HCT116 (cell line): Measurements from ENCODE around the gene MAN2B2. TPM values are rescaled to one million over a fixed set of nuclear protein-coding genes. Genes with fewer than 3 reads are reported as not detected.

Source experiments
- ATAC-seq: fragments of 200-7000 bp; cut with Tn5 transposase; 2 replicates; pipeline ENCODE4 v1.9.1; 2020; ENCODE audit warnings: mild to moderate bottlenecking, moderate library complexity
- BruUV-seq: library from RNA; stranded (reverse); fragments of 400-500 nt; replicated peaks from 2 replicates; lab custom pipeline; 2021; lab: Mats Ljungman, UMichigan
- CTCF ChIA-PET: fragments of 300-600 bp; sonication (Branson Sonifier 250); formaldehyde crosslinking; loops from one replicate; lab custom pipeline; 2021; ENCODE audit warnings: antibody characterized with exemption; lab: Charles Lee
- POLR2A ChIA-PET: fragments of 300-600, 350-600 bp; sonication (Branson Sonifier 250); formaldehyde crosslinking; loops from one replicate; lab custom pipeline; 2021; ENCODE audit warnings: antibody characterized with exemption; lab: Charles Lee
- RAD21 ChIA-PET, 2 experiments: fragments of 300-600 bp; sonication (Branson Sonifier 250); formaldehyde crosslinking; loops; one replicate each; lab custom pipeline; 2023; ENCODE audit warnings: low total read pairs in 2 of 2; ENCODE audit not compliant: uncharacterized antibody in 2 of 2, unreplicated experiment in 2 of 2, low non-redundant PET in 1 of 2; lab: Charles Lee
- DNase-seq: peaks from one replicate; pipeline ENCODE4 v3.0.0-alpha.2; 2010; ENCODE audit warnings: low read depth, low spot score
- H2AFZ ChIP-seq: fragments of 200-600 bp; shearing (Covaris generic), sonication (generic); 2 replicates; pipeline ENCODE4 v1.6.1; 2017; ENCODE audit warnings: low read depth, mixed run types, mixed read lengths, antibody characterized with exemption, low read length; ENCODE audit not compliant: poor library complexity, severe bottlenecking
- H3K27ac ChIP-seq: 2 replicates; pipeline ENCODE4 v1.5.1; 2012; ENCODE audit warnings: low read depth, low read length
- H3K27me3 ChIP-seq: fragments of 200-600 bp; sonication (generic); 2 replicates; pipeline ENCODE4 v1.6.1; 2016; ENCODE audit warnings: mixed run types, low read length, mixed read lengths; ENCODE audit not compliant: insufficient read depth
- H3K36me3 ChIP-seq, 2 experiments: fragments of 200-500 bp in 1 of 2; fragments of 200-600 bp in 1 of 2; sonication (Bioruptor generic) in 1 of 2; sonication (generic) in 1 of 2; 2 replicates each; pipeline versions ENCODE4 v1.5.1 to v1.6.1; 2014 to 2016; ENCODE audit warnings: low read length in 2 of 2, inconsistent platforms in 1 of 2, mixed read lengths in 1 of 2, mixed run types in 1 of 2; ENCODE audit not compliant: insufficient read depth in 2 of 2, control insufficient read depth in 1 of 2
- H3K4me1 ChIP-seq, 2 experiments: fragments of 200-600 bp in 1 of 2; sonication (generic) in 1 of 2; 2 replicates each; pipeline versions ENCODE4 v1.5.1 to v1.6.1; 2012 to 2017; ENCODE audit warnings: low read length in 2 of 2, inconsistent platforms in 1 of 2, mild to moderate bottlenecking in 1 of 2, mixed read lengths in 1 of 2, mixed run types in 1 of 2, moderate library complexity in 1 of 2; ENCODE audit not compliant: insufficient read depth in 2 of 2, control insufficient read depth in 1 of 2
- H3K4me2 ChIP-seq: fragments of 200-600 bp; sonication (generic); 2 replicates; pipeline ENCODE4 v1.6.1; 2017; ENCODE audit warnings: mixed run types, low read length, mixed read lengths
- H3K4me3 ChIP-seq, 2 experiments: fragments of 200-600 bp in 1 of 2; sonication (generic) in 1 of 2; replicated peaks in 1 of 2; 2 replicates each; pipeline ENCODE4 v1.5.1; 2011 to 2016; ENCODE audit warnings: low read length in 2 of 2, control low read depth in 1 of 2, low read depth in 1 of 2, mild to moderate bottlenecking in 1 of 2, mixed read lengths in 1 of 2, mixed run types in 1 of 2
- H3K79me2 ChIP-seq: fragments of 200-600 bp; sonication (generic); 2 replicates; pipeline ENCODE4 v1.6.1; 2017; ENCODE audit warnings: mild to moderate bottlenecking, mixed run types, low read length, moderate library complexity, mixed read lengths; ENCODE audit not compliant: insufficient read depth
- H3K9ac ChIP-seq: fragments of 200-600 bp; sonication (generic); 2 replicates; pipeline ENCODE4 v1.6.1; 2016; ENCODE audit warnings: low read length, mixed read lengths
- H3K9me2 ChIP-seq: fragments of 200-600 bp; sonication (generic), shearing (Covaris generic); 2 replicates; pipeline ENCODE4 v1.6.1; 2017; ENCODE audit warnings: mixed run types, mild to moderate bottlenecking, moderate library complexity; ENCODE audit not compliant: insufficient read depth
- H3K9me3 ChIP-seq, 2 experiments: fragments of 200-500 bp in 1 of 2; fragments of 200-600 bp in 1 of 2; sonication (Bioruptor generic) in 1 of 2; sonication (generic) in 1 of 2; 2 replicates each; pipeline ENCODE4 v1.6.1; 2014 to 2017; ENCODE audit warnings: low read length in 2 of 2, mixed read lengths in 2 of 2, inconsistent platforms in 1 of 2, low read depth in 1 of 2, mild to moderate bottlenecking in 1 of 2, mixed run types in 1 of 2, moderate library complexity in 1 of 2; ENCODE audit not compliant: control insufficient read depth in 1 of 2, insufficient read depth in 1 of 2
- H4K20me1 ChIP-seq: fragments of 200-600 bp; sonication (generic), shearing (Covaris generic); 2 replicates; pipeline ENCODE4 v1.6.1; 2017; ENCODE audit warnings: mixed run types, mild to moderate bottlenecking, moderate library complexity; ENCODE audit not compliant: insufficient read depth
- TCF7L2 ChIP-seq: IDR thresholded peaks from 2 replicates; pipeline ENCODE4 v1.7.0; 2011; ENCODE audit warnings: borderline replicate concordance, inconsistent platforms; ENCODE audit not compliant: insufficient read depth, insufficient read length; ENCODE audit errors: extremely low read depth
- ZFX ChIP-seq: fragments of 450-650 bp; IDR thresholded peaks from 2 replicates; pipeline ENCODE4 v1.6.1; 2017
- intact Hi-C: fragments of 100-400 bp; cut with micrococcal nuclease; formaldehyde crosslinking; loops from 2 replicates; pipeline ENCODE4 v1.10.0; 2022
- total RNA-seq: library from RNA; stranded (reverse); gene quantifications from one replicate; pipeline ENCODE4 v1.2.1, GENCODE V29; 2021; ENCODE audit not compliant: unreplicated experiment
- TF ChIP-seq, protein P1 (sequence below): IDR thresholded peaks from 2 replicates; pipeline ENCODE4 v1.6.1; 2012
- TF ChIP-seq, protein P2 (sequence below): IDR thresholded peaks from 2 replicates; pipeline ENCODE4 v1.6.1; 2012

MAN2B2 gene
- total RNA-seq, 1 experiment from 2014 or later = 18.0 TPM

DNA sequence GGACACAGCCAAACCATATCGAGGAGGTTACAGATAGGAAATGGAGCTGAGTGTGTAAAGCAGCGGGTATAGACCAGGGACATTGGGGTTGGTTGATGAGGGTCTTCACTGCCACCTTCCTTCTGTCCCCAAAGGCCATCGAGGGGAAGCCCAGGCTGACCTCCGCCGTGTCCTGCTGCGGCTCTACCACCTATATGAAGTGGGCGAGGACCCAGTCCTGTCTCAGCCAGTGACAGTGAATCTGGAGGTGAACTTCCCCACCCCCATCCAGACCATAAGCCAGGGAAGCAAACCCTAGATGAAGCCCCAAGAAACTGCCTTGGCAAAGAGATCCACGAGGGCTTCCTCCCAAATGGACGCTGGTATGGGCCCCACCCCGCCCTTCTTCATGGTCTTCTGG lies 42.3 kb downstream of the MAN2B2 start:
- Histone ChIP-seq H3K9ac (no peak overlapping the region), H3K4me1 (no peaks in the 10 kb centered on the region), H2AFZ (no peak overlapping the region), H3K9me3 (no peaks in the 10 kb centered on the region), H3K27me3 (no peaks in the 10 kb centered on the region), H3K9me2 (no peaks in the 10 kb centered on the region), H3K79me2 (no peaks in the 10 kb centered on the region), H3K27ac (no peak overlapping the region), H4K20me1 (no peaks in the 10 kb centered on the region), H3K4me3 (no peak overlapping the region), H3K36me3 (0 out of 4 replicates have a peak, but pooled peaks cover 0 to 3% of the 10 kb centered on the region in 2 experiments), H3K4me2 (no peak overlapping the region)
- intact Hi-C loops = no loop called here
- no peak for ATAC-seq
- no TSS peak for BruUV-seq
- DNase-seq = no peak
- TF ChIP-seq, protein P1, sequence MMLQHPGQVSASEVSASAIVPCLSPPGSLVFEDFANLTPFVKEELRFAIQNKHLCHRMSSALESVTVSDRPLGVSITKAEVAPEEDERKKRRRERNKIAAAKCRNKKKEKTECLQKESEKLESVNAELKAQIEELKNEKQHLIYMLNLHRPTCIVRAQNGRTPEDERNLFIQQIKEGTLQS = no peak
- ChIA-PET RAD21 (no interaction called here), CTCF (no interaction called here), POLR2A (no interaction called here)

DNA sequence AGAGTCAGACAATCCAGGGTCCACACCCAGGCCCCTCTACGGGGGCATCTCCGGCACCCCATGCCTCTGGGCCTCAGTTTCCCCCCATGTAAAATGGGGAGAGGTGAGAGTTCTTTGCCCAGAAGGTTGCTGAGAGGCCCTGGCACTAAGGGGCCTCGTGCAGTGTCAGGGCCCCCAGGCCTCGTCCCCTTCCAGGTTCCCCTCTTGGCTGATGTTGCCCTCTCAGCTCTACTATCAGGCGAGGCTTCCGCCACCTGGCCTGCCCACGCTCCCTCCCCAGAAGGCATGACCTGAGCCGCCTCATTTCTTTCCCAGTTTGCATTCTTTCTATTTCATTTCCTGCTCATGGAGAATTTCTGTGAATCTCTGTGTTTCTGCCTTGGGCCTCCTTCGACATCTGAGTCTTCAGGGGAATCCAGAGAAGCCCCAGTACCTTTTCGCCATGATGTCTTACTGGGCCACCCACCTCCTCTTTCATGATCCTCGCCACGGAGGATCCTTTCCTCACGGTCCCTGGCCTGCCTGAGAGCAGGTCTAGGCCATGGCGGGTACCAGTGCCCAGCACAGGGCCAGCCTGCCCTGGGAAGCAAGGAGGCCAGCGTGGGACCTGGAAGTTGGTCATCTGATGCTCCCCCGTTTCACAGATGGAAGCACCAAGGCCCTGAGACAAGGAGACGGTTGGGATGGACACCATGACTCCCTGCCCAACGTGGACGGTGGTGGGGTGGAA lies 43.6 kb downstream of the MAN2B2 start:
- Histone ChIP-seq H4K20me1 (no peaks in the 10 kb centered on the region), H3K9me3 (no peaks in the 10 kb centered on the region), H2AFZ (no peak overlapping the region), H3K4me2 (no peak overlapping the region), H3K4me3 (no peak overlapping the region), H3K27me3 (no peaks in the 10 kb centered on the region), H3K4me1 (no peaks in the 10 kb centered on the region), H3K79me2 (no peaks in the 10 kb centered on the region), H3K36me3 (0 out of 4 replicates have a peak, but pooled peaks cover 0 to 3% of the 10 kb centered on the region in 2 experiments), H3K9me2 (no peaks in the 10 kb centered on the region), H3K27ac (no peak overlapping the region), H3K9ac (no peak overlapping the region)
- TF ChIP-seq, protein P2, sequence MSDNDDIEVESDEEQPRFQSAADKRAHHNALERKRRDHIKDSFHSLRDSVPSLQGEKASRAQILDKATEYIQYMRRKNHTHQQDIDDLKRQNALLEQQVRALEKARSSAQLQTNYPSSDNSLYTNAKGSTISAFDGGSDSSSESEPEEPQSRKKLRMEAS = no peak
- TF ChIP-seq TCF7L2 (no peak), ZFX (no peak)
- no peak for ATAC-seq
- RAD21 ChIA-PET = no interaction called here
- no peak for DNase-seq
- CTCF ChIA-PET = no interaction called here
- no TSS peak for BruUV-seq
- intact Hi-C loops = no loop called here
- POLR2A ChIA-PET = no interaction called here
